ENCODE data around the gene NDUFC1. TPM values are rescaled to one million over a fixed set of nuclear protein-coding genes. Genes with fewer than 3 reads are reported as not detected.

The NDUFC1 gene
- total RNA-seq, 2 donors from 2014 or later = 54.2 to 64.5 TPM

GRCh38 chr4:139241784-139242151 lies 60.5 kb downstream of the NDUFC1 start:
- no peak overlapping the region for H3K27ac ChIP-seq (ENCODE audit: low read depth, low read length)

DNA sequence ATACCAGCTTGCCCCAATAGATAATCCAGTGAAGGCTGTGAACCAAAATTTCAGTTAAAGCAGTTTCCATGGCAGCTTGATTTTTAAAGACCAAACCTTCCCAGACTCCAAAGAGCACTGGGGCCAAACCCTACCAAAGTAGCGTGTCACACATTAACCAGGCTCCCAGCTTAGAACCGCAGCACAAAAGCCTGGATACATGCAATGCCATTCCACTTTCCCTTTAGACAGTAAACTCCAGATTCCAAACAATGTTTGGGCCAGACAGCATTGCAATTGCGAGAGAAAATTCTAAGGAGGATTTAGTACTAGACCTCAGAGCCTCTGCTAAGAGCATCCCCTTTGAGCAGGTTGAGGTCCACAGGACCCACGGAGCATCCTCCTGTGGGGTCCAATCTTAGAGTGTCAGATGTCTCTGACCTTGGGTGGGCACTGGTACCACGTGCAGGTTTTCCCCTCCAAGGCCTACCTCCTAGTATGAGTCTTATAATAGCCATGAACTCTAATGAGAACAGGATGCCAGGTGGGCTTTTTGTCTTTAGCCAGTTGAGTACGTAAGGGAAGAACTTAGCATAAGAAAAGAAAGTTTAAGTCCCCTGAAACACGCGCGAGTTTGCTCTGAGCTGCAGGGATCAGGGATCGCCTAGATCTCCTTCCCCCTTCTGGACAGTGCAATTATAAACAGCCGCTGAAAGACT lies 61.0 kb downstream of the NDUFC1 start:
- peak; percentile 54 for DNase-seq
- H3K27ac Mint-ChIP-seq = peak overlapping the region; percentile 77
- H3K9me3 ChIP-seq (ENCODE audit: control insufficient read depth, low read length) = peaks cover 13% of the 10 kb centered on the region

More at GRCh38 chr4:139241784-139242151, 60.5 kb downstream of the NDUFC1 start:
- 93 to 95% methylated on average over 12 of the region's 12 CpGs for WGBS, 2 experiments (ENCODE audit: insufficient coverage in 1 of 2, insufficient read length in 1 of 2)
- Mint-ChIP-seq H3K27ac (peak overlapping the region; percentile 77), H3K27me3 (ENCODE audit: insufficient read depth) (no peaks in the 10 kb centered on the region), H3K36me3 (ENCODE audit: low read depth) (no peaks in the 10 kb centered on the region), H3K9me3 (peaks cover 16% of the 10 kb centered on the region), H3K4me1 (peaks cover 14% of the 10 kb centered on the region), H3K4me3 (no peak overlapping the region)
- Histone ChIP-seq H3K9me3 (ENCODE audit: control insufficient read depth, low read length) (peaks cover 13% of the 10 kb centered on the region), H3K4me3 (ENCODE audit: low read length) (no peak overlapping the region), H3K27me3 (ENCODE audit: control insufficient read depth, insufficient read depth, low read length, poor library complexity, severe bottlenecking) (no peaks in the 10 kb centered on the region), H3K9ac (ENCODE audit: extremely low read depth, low read length, poor library complexity, severe bottlenecking) (no peak overlapping the region), H3K4me1 (ENCODE audit: control insufficient read depth, insufficient read depth, low read length) (no peaks in the 10 kb centered on the region), H3K36me3 (ENCODE audit: control insufficient read depth, insufficient read depth, low read length) (no peaks in the 10 kb centered on the region)
- DNase-seq = peak; percentile 58
- no peak for TF ChIP-seq CTCF (conservative IDR thresholded peaks at IDR 0.05)

More for the DNA sequence above, 61.0 kb downstream of the NDUFC1 start:
- Mint-ChIP-seq H3K4me1 (peaks cover 14% of the 10 kb centered on the region), H3K36me3 (ENCODE audit: low read depth) (no peaks in the 10 kb centered on the region), H3K4me3 (no peak overlapping the region), H3K9me3 (peaks cover 16% of the 10 kb centered on the region), H3K27me3 (ENCODE audit: insufficient read depth) (no peaks in the 10 kb centered on the region)
- H3K36me3 ChIP-seq (ENCODE audit: control insufficient read depth, insufficient read depth, low read length) = no peaks in the 10 kb centered on the region
- TF ChIP-seq CTCF (conservative IDR thresholded peaks at IDR 0.05) = no peak
- no peak overlapping the region for H3K9ac ChIP-seq (ENCODE audit: extremely low read depth, low read length, poor library complexity, severe bottlenecking)
- 64 to 79% methylated on average over 9 to 11 of the region's 11 CpGs for WGBS, 2 experiments (ENCODE audit: insufficient coverage in 1 of 2, insufficient read length in 1 of 2)
- H3K4me1 ChIP-seq (ENCODE audit: control insufficient read depth, insufficient read depth, low read length) = no peaks in the 10 kb centered on the region
- no peak overlapping the region for H3K27ac ChIP-seq (ENCODE audit: low read depth, low read length)
- no peaks in the 10 kb centered on the region for H3K27me3 ChIP-seq (ENCODE audit: control insufficient read depth, insufficient read depth, low read length, poor library complexity, severe bottlenecking)
- H3K4me3 ChIP-seq (ENCODE audit: low read length) = no peak overlapping the region

Other genes starting within 250 kb of the NDUFC1 start
- gene ELF2, start 125.3 kb downstream of the NDUFC1 start, total RNA-seq = 10 to 100 TPM; 47.6 to 53.9 TPM
- gene MGARP, start 22.3 kb downstream of the NDUFC1 start, total RNA-seq = 1 to 10 TPM in 1 of 2 donors, under 1 TPM in 1; 0.53 to 1.3 TPM
- gene NAA15, start 972 bp downstream of the NDUFC1 start, total RNA-seq = 10 to 100 TPM; 64.7 to 78.9 TPM
- gene RAB33B, start 151.6 kb upstream of the NDUFC1 start, total RNA-seq = 10 to 100 TPM in 1 of 2 donors, 1 to 10 TPM in 1; 8.7 to 11.4 TPM